Measurements from ENCODE around the gene SLC7A6. TPM values are rescaled to one million over a fixed set of nuclear protein-coding genes. Genes with fewer than 3 reads are reported as not detected.

Gene SLC7A6
- total and polyA plus RNA-seq, 2 of the 13 experiments (the other 11 are each of a cell fraction or from before 2014, with no cell fraction given), result 35.8 to 70.8 TPM

GRCh38 chr16:68310774-68311511 lies 46.6 kb downstream of the SLC7A6 start, which contains the start of the genes PRMT7 and SLC7A6OS (continued):
- TF ChIP-seq REXO4 (CRISPR knock-in tag; IDR thresholded peaks at IDR 0.05; ENCODE audit: borderline replicate concordance) (peak; percentile 96; the same call in 1 of the 2 replicates), NFIB (CRISPR knock-in tag; IDR thresholded peaks at IDR 0.05; ENCODE audit: borderline replicate concordance) (peak; percentile 94; the same call in 1 of the 2 replicates), POLR2G (IDR thresholded peaks at IDR 0.05; ENCODE audit: low read depth, low read length) (peak; percentile 99), ZNF143 (CRISPR knock-in tag; IDR thresholded peaks at IDR 0.05) (peak; percentile 99), ZNF747 (CRISPR knock-in tag; IDR thresholded peaks at IDR 0.05; ENCODE audit: borderline replicate concordance) (peak; percentile 99), HOXD1 (CRISPR knock-in tag; IDR thresholded peaks at IDR 0.05) (peak; percentile 98), SP5 (CRISPR knock-in tag; IDR thresholded peaks at IDR 0.05; ENCODE audit: borderline replicate concordance, low read depth) (peak; percentile 95), SMAD3 (CRISPR knock-in tag; IDR thresholded peaks at IDR 0.05) (peak; percentile 97), ZNF496 (CRISPR knock-in tag; IDR thresholded peaks at IDR 0.05; ENCODE audit: insufficient replicate concordance) (peak; percentile 84), BRCA1 (CRISPR knock-in tag; IDR thresholded peaks at IDR 0.05) (peak; percentile 99), EED (CRISPR knock-in tag; IDR thresholded peaks at IDR 0.05) (peak; percentile 100), KDM5A (IDR thresholded peaks at IDR 0.05; ENCODE audit: borderline replicate concordance, low read length) (peak; percentile 95), MED1 (CRISPR knock-in tag; IDR thresholded peaks at IDR 0.05) (peak; percentile 95), E2F5 (CRISPR knock-in tag; conservative IDR thresholded peaks at IDR 0.05) (peak; percentile 97), ZBTB7B (CRISPR knock-in tag; IDR thresholded peaks at IDR 0.05) (peak; percentile 94; the same call in 1 of the 2 replicates), ZNF597 (CRISPR knock-in tag; IDR thresholded peaks at IDR 0.05) (peak; percentile 59; the same call in 1 of the 2 replicates), SP4 (CRISPR knock-in tag; IDR thresholded peaks at IDR 0.05) (peak; percentile 94), EEA1 (CRISPR knock-in tag; IDR thresholded peaks at IDR 0.05; ENCODE audit: borderline replicate concordance) (peak; percentile 92), DZIP1 (CRISPR knock-in tag; IDR thresholded peaks at IDR 0.05) (peak; percentile 100), ELF1 (CRISPR knock-in tag; IDR thresholded peaks at IDR 0.05) (peak; percentile 97), RNF2 (conservative IDR thresholded peaks at IDR 0.05; ENCODE audit: low read depth) (peak; percentile 99), POLR2A (IDR thresholded peaks at IDR 0.05; ENCODE audit: insufficient read depth in 1 of 2, low read depth in 2 of 2, low read length in 2 of 2) (peak; percentile 97), RFXANK (CRISPR knock-in tag; IDR thresholded peaks at IDR 0.05) (peak; percentile 88; the same call in 1 of the 2 replicates)
